GM18873 (cell line): ENCODE measurements around the gene ADAT2.

ENCODE experiments used
- ATAC-seq: cut with Tn5 transposase; IDR thresholded peaks from one replicate; pipeline ENCODE4 v1.9.1; 2021; ENCODE audit warnings: mild to moderate bottlenecking, moderate library complexity, moderate number of reproducible peaks; ENCODE audit not compliant: unreplicated experiment, low FRiP score

ADAT2 gene

GRCh38 chr6:143399176-143399575 lies 51.3 kb downstream of the ADAT2 start:
- no peak for ATAC-seq

- ATAC-seq = no peak
These were observed 53.0 kb downstream of the ADAT2 start for GRCh38 chr6:143397227-143398222.

- ATAC-seq = no peak
These were observed 53.8 kb downstream of the ADAT2 start for GRCh38 chr6:143396497-143397226.

- no peak for ATAC-seq
These were observed 54.8 kb downstream of the ADAT2 start for GRCh38 chr6:143395699-143396098.

- no peak for ATAC-seq
These were observed 56.1 kb downstream of the ADAT2 start for GRCh38 chr6:143394389-143394788.

GRCh38 chr6:143390278-143390677 lies 60.2 kb downstream of the ADAT2 start:
- no peak for ATAC-seq

GRCh38 chr6:143385636-143386035 lies 64.9 kb downstream of the ADAT2 start:
- ATAC-seq = no peak

GRCh38 chr6:143376861-143377260 lies 73.6 kb downstream of the ADAT2 start:
- ATAC-seq = no peak

GRCh38 chr6:143376375-143376774 lies 74.1 kb downstream of the ADAT2 start:
- no peak for ATAC-seq

- no peak for ATAC-seq
These were observed 75.4 kb downstream of the ADAT2 start for GRCh38 chr6:143375022-143375585.

GRCh38 chr6:143374014-143374413 lies 76.5 kb downstream of the ADAT2 start:
- no peak for ATAC-seq
